ENCODE measurements around the gene TRPV5.

Gene TRPV5

DNA sequence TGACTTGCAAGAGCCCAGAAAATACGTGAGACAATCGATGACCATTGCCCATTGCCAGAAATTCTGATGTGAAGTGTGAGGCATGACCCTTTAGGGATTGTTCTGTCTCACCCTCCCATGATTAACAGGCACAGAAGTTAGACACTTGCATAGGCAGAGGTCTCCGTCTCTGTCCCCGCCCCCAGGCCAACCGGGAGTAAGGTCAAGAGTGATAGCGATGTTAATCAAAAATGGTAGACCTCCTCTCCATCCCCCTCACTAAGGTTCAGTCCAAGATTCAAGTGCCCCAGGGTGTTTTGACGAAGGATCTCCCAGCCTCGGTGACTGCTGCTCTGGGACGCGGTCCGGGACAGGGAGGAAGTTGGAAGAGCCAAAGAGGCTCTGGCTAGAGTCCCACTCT is 25.3 kb downstream of the TRPV5 start:
- TF ChIP-seq, protein P1, sequence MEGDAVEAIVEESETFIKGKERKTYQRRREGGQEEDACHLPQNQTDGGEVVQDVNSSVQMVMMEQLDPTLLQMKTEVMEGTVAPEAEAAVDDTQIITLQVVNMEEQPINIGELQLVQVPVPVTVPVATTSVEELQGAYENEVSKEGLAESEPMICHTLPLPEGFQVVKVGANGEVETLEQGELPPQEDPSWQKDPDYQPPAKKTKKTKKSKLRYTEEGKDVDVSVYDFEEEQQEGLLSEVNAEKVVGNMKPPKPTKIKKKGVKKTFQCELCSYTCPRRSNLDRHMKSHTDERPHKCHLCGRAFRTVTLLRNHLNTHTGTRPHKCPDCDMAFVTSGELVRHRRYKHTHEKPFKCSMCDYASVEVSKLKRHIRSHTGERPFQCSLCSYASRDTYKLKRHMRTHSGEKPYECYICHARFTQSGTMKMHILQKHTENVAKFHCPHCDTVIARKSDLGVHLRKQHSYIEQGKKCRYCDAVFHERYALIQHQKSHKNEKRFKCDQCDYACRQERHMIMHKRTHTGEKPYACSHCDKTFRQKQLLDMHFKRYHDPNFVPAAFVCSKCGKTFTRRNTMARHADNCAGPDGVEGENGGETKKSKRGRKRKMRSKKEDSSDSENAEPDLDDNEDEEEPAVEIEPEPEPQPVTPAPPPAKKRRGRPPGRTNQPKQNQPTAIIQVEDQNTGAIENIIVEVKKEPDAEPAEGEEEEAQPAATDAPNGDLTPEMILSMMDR (IDR thresholded peaks at IDR 0.05): no peak

DNA sequence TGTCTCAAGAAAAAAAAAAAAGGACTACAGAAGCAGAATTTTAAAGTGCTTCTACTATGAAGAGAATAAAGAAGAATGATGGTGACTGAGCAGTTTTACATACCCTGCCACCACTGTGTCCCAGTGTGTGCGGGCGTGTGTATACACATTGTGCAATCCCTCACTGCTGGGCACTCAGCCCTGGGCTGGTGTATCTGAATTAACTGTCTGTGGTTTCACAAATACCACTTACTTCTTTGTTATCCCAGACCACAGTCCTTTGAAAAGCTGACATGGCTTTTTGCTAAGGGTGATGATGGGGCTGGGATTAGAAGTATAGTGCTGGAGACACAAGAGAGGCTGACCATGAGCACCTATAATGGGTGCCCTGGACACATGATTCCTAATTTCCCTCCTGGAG is 26.9 kb downstream of the TRPV5 start:
- TF ChIP-seq, protein P1 (IDR thresholded peaks at IDR 0.05): no peak

DNA sequence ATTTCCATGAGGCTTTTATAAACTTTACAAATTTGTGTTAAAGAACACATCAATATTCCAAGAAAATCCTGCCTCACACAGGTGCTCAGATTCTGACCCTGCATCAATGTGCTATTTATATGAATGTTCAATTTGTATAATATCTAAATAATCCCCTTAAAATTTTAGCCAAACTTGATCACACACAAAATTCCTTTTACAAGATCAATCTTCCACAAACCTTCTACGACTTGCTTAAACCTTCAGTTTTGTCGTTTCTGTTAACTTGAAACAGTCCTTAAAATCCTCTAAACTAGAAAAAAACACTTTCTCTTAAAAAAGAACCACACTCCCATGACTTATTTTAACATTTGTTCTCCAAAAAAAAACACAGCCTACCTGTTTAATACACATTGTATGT is 27.8 kb downstream of the TRPV5 start:
- TF ChIP-seq, protein P1 (IDR thresholded peaks at IDR 0.05): no peak

DNA sequence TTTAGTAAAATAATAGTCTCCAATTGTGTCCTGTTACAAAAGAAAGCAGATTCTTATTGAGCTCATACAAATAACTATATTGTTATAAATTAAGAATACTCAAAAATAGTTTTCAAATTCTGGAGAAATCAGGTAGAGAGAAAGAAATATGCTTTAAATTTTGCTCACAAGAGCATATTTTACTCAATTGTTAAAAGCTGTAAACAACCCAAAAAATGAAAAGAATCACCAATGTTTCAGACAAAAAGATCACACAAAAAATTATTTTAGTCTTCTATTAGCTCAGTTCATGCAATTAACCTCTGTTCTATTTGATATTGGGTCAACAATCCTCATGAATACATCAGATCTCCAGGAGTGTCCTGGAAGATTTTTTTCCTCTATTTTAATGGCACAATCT is 29.4 kb downstream of the TRPV5 start:
- TF ChIP-seq, protein P1 (IDR thresholded peaks at IDR 0.05): no peak

DNA sequence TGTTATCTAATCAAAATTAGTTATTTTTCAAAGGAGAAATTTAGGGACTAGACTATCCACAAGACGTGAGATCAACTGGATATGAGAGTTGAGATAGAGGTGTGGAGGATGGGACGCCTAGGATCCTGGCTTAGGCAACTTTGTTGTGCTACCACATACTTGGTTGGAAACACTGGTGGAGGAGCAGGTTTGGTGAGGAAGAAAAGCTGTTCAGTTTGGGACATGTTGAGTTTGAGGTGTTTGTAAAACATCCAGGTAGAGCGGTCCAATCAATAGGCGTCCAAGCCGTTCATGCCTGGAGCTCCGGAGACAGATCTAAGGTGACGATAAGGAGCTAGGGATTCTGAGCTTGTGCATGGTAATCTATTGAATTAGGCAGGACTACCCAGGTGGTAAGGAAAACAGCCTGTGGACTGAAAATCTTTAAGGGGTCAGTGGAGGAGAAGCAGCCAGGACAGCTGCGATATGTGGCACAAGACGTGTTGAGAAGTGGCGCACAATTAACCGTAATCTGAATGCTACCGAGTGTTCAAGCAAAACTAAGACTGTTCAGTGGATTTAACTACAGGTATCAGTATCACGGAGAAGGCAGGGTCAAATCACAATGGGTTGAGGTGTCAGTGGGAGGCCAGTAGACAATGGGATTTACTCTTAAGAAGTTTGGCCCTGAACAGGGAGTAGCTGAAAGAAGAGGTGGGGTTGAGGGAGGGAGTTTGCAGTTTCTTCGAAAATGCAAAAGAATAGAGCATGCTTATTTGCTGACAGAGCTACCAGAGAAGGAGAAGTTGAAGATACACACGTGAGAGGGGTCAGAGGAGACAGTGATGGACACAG is 31.9 kb downstream of the TRPV5 start:
- TF ChIP-seq, protein P1 (IDR thresholded peaks at IDR 0.05): no peak

DNA sequence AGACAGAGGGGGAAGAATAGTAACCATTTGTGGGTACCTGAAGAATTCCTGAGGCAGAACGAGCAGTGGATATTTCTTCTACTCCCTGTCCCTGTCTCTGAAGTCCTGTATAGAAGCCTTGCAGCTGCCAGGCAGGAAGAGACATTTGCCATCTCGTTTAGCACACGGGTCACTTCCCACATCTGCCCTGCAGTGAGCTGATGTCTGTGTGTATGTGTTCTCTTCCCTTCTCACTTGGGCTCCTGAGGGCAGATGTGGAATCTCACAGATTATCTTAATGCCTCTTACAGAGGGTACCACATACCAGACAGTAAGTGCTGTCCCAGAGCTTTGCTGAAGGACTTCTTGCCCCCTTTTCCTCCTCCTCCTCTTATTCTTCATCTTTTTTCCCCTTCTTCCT is 33.9 kb downstream of the TRPV5 start:
- TF ChIP-seq, protein P1 (IDR thresholded peaks at IDR 0.05): no peak

DNA sequence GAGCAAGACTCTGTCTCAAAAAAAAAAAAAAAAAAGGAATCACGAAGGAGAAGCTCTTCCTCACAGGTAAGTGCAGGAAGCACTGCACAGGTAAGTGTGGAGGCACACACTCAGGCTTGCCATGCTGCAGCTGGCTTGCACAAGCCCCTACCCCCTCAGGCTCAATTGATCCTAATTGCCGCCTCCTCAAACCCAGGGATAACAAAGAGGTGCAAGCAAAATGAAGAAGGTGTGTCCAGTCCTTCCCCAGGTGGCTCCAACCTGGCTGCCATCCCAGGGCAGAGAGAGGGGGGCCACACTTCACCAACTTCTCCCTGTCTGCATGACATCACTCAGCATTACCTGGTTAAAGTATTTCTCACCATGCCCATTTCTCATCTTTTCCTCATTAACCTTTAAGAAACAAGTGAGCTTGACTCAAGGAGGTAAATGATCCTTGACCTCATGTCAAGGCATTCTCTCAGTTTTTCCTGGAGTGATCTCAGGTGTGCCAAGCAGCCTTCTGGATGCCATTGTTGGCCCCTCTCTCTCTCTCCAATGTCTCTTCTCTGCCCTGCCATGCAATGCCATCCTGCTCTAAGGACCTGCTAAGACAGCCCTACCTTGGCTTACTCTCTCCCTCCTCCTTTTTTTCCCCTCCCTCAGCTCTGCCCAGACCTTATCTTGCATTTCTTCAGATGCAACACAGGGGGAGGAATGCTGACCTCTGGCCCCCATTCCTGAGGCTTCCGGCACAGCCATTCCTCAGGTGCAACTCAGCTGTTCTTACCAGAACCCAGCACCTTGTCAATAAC is 35.0 kb downstream of the TRPV5 start:
- TF ChIP-seq, protein P1 (IDR thresholded peaks at IDR 0.05): no peak
